GM19452 (cell line): ENCODE measurements around the gene LRRC4C.
"Not testable (repeated sequence)": the region's sequence is repeated elsewhere in the genome, so short reads cannot be mapped to it uniquely, and the experiment has no call there.

Experiments
- ATAC-seq: cut with Tn5 transposase; IDR thresholded peaks from one replicate; pipeline ENCODE4 v1.9.1; 2021; ENCODE audit not compliant: unreplicated experiment

The LRRC4C gene

DNA sequence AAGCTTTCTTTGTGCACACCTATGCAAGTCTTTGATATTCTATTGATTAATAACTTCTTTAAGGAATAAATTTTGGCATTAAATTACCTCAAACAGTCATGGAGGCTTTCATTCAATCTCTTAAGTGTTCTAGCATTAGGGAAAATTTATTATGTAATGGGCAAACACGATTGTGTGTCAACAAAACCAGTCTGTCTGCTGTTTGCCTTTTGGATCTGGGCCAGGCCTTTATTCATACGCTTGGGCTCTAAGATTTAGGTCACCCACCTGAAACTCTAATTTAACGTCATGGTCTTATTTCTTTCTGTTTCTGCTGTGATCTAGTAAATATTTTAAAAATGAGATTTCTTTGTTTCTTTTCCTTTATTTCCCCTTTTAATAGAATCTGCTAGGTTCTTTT, 1270.6 kb downstream of the LRRC4C start:
- no peak for ATAC-seq

GRCh38 chr11:40187295-40187694, 1272.2 kb downstream of the LRRC4C start:
- ATAC-seq, result no peak

- no peak for ATAC-seq
These were observed 1272.8 kb downstream of the LRRC4C start for GRCh38 chr11:40186437-40187263.

- no peak for ATAC-seq
These were observed 1273.7 kb downstream of the LRRC4C start for GRCh38 chr11:40185793-40186192.

GRCh38 chr11:40183073-40184064, 1276.1 kb downstream of the LRRC4C start:
- ATAC-seq, result peak; percentile 92

DNA sequence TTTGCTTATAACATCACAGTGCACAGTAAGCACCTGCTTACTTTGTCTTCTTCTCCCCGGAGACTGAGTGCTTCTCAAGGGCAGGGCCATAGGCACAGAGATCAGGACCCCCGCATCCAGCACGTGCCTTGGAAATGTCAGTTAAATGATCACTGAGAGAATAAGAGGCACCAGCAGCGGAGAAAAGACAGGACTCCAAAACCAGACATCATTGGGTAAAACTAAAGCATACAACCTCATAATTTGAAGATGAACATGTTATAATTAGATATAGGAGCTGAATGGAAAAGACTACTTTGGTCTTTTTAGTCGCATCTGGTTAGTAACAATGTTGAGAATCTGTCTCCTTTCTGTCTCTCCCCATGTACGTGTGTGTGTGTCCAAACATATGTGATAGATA, 1279.9 kb downstream of the LRRC4C start:
- no peak for ATAC-seq

GRCh38 chr11:40178470-40178869, 1281.0 kb downstream of the LRRC4C start:
- ATAC-seq, result no peak

- ATAC-seq, result no peak
These were observed 1283.5 kb downstream of the LRRC4C start for GRCh38 chr11:40175980-40176379.

GRCh38 chr11:40170078-40170477, 1289.4 kb downstream of the LRRC4C start:
- peak; percentile 52 for ATAC-seq

DNA sequence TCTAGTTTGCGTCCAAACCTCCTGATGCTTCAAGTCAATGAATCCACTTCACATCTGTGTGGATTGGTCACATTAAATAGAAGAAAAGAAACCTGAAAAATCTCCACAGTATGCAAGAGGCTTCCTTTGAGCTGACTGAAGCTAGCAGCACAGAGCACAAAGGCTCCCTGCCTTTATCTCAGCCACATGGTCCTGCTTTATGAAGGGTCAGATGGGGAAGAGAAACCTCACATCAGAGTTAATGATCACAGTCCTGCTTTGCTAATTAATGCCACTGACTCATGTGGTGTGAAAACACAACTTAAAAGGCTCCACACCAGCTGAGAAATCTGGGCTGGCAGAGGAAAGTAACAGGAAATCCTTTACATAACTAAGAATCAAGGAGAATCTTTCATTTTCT, 1291.0 kb downstream of the LRRC4C start:
- ATAC-seq, result peak; percentile 96

DNA sequence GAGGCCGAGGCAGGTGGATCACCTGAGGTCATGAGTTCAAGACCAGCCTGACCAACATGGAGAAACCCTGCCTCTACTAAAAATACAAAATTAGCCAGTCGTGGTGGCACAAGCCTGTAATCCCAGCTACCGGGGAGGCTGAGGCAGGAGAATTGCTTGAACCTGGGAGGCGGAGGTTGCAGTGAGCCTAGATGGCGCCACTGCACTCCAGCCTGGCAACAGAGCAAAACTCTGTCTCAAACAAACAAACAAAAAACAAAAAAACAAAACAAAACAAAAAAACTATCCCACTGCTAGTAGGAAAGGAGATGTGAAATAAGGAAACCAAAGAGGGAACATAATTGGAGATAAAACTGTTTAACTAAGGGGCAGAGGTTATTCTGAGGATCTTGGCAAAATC, 1291.6 kb downstream of the LRRC4C start:
- ATAC-seq, result not testable (repeated sequence)

DNA sequence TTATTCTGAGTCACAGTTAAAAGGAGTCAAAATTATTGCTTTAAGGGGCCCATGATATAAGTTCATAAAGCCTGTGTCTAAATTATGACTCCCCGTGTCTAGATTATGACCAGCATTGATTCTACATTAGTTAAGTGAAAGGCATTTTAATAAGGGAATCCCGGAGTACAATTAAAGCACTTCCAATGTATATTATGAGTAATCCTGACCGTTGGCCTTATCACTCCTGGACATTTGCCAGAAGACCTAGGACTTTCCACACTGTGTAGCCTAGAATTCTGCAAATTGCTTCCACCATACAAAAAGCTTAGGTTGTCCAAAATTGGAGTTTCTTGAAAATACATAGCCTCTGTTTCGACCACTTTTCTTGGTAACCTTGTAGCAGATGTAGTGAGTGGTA, 1292.6 kb downstream of the LRRC4C start:
- ATAC-seq, result no peak

DNA sequence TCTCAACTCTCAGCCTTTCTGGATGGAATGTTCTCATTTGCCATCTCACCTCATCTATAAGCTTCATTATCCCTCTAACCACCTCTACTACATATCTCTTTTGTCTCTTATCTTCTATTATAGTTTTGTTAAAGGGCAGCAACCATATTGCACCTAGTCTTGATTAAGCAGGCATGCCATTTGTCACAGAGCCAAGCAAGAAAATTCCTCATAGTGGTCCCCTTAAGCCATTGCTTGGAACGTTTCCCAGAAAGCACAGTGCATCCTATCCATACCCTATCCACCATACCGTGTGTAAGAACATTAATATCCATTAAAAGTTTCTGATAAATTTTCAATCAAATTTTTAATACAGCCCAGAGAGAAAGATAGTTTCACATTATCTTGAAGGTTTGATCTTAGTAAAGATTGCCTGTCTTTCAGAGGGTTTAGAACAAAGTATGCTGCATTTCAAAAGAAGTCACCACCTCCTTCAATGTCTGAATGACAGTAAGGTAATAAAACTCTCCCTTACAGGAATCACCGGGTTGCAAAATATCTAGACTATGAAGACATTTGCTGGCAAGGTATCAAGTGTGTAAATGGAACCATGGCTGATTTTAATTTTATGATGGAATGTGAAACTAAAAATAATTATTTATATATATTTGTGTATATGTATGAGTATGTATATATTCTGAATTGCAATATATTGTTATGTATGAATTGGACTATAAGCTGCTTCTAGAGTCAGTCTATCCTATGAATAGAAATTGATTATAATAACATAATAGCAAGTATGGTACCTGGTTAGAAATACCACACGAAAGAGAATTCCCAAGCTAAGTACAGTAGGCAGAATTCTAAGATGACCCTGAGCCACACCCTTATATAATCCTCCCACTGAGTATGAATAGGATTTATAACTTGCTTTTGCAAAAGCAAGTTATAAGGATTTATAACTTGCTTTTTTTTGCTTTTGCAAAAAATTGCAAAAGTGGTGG, 1296.3 kb downstream of the LRRC4C start:
- ATAC-seq, result no peak

DNA sequence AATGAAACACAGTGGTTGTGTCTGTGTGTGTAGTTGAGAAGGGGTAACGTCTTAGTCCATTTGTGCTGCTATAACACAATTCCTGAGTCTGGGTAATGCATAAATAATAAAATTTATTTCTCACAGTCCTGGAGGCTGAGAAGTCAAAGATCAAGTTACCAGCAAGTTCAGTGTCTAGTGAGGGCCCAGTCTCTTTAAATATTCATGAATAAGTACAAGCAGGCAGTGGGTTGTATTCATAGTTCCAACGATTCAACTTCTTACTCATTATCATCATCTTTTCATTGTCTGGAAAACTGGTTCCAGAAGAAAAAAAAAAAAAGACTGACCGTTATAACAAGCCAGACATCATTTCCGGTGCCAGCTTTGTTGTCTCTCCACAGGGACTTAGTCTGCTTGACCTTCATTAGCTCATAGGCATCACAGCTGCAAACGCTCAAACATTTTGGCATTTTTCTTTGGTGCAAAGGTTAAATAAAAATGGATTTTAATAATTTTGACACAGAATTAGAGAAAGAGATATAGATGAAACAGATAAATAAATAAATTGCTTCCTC, 1297.5 kb downstream of the LRRC4C start:
- no peak for ATAC-seq

GRCh38 chr11:40160418-40160817, 1299.0 kb downstream of the LRRC4C start:
- no peak for ATAC-seq

- ATAC-seq, result no peak
These were observed 1309.7 kb downstream of the LRRC4C start for GRCh38 chr11:40149721-40150120.

GRCh38 chr11:40140560-40140959, 1318.9 kb downstream of the LRRC4C start:
- ATAC-seq, result no peak

DNA sequence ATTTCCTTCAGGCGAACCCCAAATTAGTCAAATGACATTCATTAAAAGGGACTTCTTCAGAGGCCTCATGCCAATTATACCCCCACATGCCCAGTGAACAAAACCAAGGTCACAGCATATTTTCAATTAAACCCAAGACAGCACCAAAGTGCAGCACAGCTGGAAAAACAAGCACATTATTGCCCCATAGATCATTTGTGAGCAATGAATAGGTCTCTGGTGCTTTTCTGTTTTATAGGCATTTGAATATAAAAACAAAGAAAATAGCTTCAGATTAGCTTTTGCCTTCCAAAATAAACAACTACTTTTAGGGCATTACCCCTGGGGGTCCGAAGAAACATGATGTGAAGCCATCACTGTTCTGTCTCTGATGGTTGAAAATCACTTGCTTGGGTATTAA, 1319.9 kb downstream of the LRRC4C start:
- ATAC-seq, result no peak

DNA sequence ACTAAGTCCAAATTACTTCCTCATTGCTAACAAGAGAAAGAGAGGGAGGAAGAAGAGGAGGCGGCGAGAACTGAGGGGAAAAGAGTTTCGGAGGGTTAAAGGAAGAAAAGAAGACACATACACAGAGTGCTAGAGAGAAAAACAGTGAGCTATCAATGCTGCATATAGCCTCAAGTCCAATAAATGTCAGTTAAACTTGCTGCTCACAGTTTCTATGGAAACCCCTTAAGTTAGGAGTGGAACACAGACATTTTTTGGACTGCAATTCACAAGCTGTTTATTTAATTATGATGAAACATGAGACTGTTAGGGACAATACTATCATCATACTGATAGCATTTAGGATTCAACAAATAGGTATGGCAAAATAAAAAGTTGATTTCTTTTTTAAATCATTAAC, 1320.4 kb downstream of the LRRC4C start:
- ATAC-seq, result no peak

DNA sequence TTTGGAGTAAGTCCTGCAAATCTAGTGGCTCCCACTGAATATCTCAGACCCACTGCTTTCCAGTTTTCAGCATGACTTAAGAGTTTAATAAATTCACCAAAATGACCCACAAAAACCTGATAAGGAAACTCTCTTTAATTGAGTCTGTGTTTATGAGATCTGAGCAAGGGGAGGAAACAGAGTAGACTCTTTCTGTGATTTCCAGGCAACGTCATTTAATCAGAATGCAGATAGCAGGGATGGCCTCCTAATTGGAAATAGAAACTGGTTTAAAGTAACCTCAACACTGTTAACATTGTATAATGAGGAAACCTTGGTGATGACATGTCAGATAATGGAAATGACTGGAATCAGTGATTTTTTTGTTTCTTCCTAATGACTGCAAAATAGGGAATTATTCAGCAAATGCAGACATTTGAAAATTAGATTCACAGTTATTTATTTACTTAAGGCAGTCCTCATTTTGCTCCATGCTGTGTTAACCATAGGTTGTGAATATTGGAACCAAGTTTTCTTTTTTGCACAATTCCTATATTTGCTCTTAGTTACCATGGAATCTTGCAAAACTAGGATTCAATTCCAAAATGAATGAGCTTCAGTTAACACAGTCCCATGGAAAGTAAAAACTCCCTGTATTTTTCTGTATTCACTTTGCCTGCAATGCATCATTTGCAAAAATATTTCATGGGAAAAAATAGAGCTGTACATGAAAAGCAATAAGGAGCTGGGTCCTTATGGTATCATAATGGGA, 1324.5 kb downstream of the LRRC4C start:
- ATAC-seq, result no peak
